ENCODE data around the gene PDE12.
"Not testable (repeated sequence)": the region's sequence is repeated elsewhere in the genome, so short reads cannot be mapped to it uniquely, and the experiment has no call there.

The PDE12 gene

DNA sequence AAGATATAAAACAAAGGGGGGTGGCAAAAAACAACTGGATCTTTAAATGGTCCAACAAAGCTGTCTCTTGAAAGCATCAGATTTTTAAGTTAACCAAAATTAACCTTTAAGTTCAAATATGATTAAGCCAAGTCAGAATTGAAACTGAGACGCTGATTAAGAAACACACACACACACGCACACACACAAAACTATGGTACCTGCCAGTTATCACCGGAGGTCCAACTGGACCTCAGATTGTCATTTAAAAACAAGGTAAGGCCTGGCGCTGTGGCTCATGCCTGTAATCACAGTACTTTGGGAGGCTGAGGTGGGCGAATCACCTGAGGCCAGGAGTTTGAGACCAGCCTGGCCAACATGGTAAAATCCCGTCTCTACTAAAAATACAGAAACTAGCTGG, 30.7 kb downstream of the PDE12 start:
- no peak for DNase-seq (ENCODE audit: low read depth in 2 of 2)

DNA sequence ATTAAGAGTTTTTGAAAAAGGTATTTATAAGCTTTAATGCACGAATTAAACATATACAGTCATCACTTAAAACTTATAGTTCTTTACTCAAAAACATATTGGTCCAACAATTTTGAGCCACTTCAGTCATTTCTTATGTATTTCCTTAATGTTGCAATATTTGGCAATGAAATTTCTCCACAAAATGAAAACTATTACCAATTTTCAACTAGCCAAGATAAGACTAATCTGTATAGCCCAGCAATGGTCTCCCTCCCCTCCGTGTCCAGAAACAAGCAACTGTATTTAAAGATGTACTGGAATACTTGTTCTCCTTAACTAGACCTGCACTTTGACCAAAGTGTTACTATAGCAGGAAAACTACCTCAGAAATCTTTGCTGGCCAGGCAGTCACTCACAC, 31.8 kb downstream of the PDE12 start:
- DNase-seq (ENCODE audit: low read depth in 2 of 2), result no peak

DNA sequence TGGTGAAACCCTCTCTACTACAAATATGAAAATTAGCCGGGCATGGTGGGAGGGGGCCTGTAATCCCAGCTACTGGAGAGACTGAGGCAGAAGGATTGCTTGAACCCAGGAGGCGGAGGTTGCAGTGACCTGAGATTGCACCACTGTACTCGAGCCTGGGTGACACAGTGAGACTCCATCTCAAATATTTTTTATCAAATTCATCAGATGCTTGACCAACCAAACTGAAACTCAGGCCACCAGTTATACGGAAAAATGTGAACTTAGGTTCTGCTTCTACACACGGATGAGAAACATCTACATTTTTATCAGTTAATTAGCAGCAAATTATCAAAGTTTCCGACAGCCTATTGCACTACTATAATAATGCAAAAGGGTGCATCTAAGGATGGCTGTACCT, 36.2 kb downstream of the PDE12 start:
- no peak for DNase-seq (ENCODE audit: low read depth in 2 of 2)

DNA sequence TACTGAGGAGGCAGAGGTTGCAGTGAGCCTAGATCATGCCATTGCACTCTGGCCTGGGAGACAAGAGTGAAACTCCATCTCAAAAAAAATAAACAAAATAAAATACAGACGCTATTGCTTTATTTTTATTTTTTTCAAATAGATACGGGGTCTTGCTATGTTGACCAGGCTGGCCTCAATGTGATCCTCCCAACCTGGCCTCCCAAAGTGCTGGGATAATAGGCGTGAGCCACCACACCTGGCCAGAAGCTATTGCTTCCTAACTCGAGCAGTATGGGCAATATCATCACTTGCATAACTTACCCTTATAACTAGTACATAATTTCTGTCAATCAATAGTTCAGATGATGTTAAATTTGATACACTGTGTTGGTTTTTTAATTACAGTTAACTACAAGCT, 38.1 kb downstream of the PDE12 start:
- DNase-seq (ENCODE audit: low read depth in 2 of 2), result no peak

DNA sequence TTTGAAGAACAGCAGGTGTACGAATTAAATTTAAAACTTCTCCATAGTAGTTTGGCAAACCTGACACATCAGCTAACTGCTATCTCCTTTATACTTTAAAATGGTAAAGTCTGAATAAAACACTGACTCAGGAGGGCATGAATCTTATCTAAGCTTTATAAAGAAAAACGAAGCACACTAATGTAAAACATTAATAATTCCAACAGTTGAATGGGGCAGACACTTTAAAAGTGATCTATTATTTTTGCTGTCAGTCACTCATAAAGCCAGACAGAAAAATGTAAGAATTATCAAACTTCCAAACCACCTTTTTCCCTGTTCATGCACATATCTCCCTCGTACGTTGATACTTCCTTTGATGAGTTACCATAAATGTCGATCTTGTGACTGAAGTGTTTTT, 38.5 kb downstream of the PDE12 start:
- no peak for DNase-seq (ENCODE audit: low read depth in 2 of 2)

DNA sequence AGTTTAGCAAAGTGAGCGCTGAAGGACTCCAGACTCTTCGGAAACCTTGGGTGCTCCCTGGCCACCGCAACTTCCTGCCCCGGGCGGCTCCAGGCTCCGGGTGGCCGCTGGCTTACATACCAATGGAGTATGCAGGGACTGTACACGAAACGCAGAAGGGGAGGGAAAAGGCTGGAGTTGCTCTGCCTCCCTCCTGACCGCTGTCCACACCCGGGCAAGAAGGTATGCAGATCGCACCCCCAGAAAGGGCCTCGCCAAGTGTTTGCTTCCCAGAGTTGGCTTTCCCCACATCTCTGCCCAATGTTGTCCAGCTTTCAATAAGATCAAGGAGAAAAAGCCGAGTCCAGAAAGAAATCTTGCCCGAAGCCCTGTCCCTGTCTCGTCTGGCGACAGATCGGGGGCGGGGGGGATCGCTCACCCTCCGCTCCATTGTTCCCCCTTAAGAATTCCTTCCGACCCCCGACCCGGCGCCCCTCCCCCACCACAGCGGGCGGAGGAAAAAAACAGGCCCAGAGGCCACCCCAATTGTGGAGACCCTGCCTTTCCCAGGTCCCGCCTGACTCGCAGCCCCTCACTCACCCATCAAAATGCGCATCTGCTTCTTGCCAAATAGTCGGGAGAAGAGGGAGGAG, 40.5 kb downstream of the PDE12 start:
- peak; percentile 27 to 31 for DNase-seq (ENCODE audit: low read depth in 2 of 2)

DNA sequence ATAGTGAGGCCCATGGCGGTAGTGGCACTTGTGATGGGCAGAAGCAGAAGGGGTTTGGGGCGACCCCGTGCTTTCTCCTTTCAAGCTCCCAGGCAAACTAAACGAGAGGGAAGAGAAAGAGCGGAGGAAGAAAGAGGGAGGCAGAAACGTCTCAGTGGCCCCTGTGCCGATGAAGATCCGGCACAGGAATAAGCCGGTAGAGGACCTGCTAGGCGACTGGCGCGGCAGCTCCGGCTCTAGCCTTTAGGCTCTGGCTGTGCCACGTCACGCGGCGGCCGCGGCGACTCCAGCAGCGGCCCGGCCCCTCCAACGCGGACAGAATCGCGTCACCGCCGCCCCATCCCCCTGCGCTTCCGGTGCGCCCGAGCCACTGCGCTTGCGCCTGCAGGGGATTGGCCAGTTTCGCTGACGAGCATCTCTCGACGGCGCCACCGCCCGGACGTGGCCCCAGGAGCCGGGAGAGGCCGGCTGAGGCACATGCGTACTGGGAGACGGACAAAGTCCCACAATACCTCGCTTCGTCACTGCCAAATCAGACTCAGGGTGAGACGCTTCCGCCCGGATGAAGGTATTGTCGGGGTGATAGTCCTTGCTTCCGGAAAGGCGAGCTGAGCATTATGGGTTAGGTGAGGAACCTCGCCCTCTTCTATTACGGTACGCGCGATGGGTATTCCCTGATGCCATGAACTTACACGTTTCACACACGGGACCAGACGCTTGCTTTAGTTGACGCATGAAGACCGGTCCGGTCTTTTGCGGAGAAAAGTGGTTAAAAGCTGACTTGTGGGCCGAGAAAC, 41.3 kb downstream of the PDE12 start, which contains the start of gene ARF4:
ARF4 (minus strand) TSS at position 218 of the 797 bp plus-strand sequence; CDS start at position 14, 204 bp downstream.
- peak; percentile 96 to 99 for DNase-seq (ENCODE audit: low read depth in 2 of 2)

DNA sequence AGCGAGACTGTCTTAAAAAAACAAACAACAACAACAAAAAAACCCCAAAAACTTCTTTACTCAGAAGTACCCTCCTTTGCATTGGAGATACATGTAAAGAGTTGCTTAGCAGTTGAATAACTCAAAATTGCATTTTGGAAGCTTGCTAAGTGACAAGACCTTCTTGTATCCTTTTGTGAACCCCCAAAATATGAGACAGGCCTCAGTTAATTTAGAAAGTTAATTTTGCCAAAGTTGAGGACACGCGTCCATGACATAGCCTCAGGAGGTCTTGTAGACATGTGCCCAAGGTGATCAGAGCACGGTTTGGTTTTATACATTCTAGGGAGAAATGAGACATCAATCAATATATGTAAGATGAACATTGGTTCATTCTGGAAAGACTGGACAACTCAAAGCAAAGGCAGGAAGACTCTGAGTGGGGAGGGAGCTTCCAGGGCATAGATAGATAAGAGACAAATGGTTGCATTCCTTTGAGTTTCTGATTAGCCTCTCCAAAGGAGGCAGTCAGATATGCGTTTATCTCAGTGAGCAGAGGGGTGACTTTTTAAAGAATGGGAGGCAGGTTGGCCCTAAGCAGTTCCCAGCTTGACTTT, 42.8 kb downstream of the PDE12 start:
- DNase-seq (ENCODE audit: low read depth in 2 of 2), result no peak

DNA sequence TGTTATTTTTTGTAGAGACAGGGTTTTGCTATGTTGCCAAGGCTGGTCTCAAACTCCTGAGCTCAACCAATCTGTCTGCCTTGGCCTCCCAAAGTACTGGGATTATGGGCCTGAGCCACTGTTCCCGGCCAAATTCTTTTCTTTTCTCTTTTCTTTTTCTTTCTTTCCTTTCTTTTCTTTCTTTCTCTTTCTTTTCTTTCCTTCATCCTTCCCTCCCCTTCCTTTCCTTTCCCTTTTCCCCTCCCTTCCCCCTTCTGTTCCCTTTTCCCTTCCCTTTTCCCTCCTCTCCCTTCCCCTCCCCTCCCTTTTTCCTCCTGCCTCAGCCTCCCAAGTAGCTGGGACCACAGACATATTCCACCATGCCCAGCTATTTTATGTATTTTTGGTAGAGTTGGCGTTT, 44.1 kb downstream of the PDE12 start:
- no peak for DNase-seq (ENCODE audit: low read depth in 2 of 2)

DNA sequence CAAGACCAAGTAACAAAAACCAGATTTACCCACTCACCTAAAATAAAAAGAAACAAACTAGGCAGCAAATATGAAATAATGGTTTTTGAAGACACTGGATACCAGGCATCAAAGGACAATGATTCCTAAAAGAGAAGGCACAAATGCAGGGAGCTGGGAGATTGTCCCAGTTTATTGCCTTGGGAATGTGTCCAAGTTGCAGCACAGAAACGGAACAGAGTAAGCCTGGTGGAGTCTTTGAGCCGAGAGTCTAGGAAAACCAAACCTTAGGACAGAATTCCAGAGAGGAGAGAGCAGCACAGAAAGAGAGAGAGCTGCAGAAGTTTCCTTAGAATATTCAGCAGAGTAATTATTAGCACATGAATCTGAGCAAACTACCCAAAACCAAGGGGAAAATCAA, 48.9 kb downstream of the PDE12 start:
- DNase-seq (ENCODE audit: low read depth in 2 of 2), result no peak

DNA sequence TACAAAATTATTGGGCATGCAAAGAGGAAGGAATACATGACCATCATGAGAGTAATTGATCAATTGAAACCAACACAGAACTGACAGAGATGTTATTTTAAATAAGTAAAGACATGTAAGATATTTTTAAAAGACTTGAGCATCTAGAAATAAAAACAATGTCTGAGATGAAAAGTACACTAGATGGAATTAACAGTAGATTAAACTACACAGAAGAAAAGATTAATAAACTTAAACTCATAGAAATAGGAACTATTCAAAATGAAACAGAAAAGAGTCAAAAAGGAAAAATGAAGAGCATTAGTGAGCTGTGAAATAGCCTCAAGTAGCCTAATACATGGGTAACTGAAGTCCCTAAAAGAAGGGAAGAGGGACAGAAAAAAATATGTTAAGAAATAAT, 49.6 kb downstream of the PDE12 start:
- no peak for DNase-seq (ENCODE audit: low read depth in 2 of 2)

DNA sequence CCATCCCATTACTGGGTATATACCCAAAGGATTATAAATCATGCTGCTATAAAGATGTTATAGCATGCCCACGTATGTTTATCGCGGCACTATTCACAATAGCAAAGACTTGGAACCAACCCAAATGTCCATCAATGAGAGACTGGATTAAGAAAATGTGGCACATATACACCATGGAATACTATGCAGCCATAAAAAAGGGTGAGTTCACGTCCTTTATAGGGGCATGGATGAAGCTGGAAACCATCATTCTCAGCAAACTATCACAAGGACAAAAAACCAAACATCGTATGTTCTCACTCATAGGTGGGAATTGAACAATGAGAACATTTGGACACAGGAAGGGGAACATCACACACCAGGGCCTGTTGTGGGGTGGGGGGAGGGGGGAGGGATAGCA, 55.8 kb downstream of the PDE12 start:
- DNase-seq (ENCODE audit: low read depth in 2 of 2), result not testable (repeated sequence)

DNA sequence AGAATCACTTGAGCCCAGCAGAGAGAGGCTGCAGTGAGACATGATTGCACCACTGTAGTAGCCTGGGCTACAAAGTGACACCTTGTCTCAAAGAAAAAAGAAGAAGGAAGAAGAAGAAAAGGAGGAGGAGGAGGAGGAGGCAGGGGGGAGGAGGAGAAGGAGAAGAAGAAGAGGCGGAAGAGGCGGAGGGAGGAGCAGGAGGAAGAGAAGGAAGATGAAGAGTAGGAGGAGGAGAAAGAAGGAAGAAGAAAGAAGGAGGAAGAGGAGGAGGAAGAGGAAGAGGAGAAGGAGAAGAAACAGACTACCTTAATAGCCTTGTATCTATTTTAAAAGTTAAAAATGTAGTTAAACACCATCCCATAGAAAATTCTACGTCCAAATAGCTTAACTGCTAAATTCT, 60.2 kb downstream of the PDE12 start:
- DNase-seq (ENCODE audit: low read depth in 2 of 2), result no peak

All from stimulated activated CD4-positive, alpha-beta T cell treated with anti-CD3 and anti-CD28 coated beads, Interleukin-1b, Interleukin-23, amount 100 ng/mL, for 4 hours (primary cell).